H1 (cell line): ENCODE data around the gene LTO1. TPM values are rescaled to one million over a fixed set of nuclear protein-coding genes. Genes with fewer than 3 reads are reported as not detected.

Experiments used
- CBX5 ChIP-seq: fragments of 300-800, 300-1000 bp; sonication (generic); IDR thresholded peaks from 2 replicates; pipeline ENCODE4 v1.7.1; 2016; ENCODE audit warnings: antibody characterized with exemption, low read length, low read depth
- CBX8 ChIP-seq: fragments of 300-800, 300-1000 bp; sonication (generic); IDR thresholded peaks from 2 replicates; pipeline ENCODE4 v1.7.1; 2016; ENCODE audit warnings: low read depth, low read length, borderline replicate concordance
- GABPA ChIP-seq: IDR thresholded peaks from 2 replicates; pipeline ENCODE4 v1.6.1; 2011; ENCODE audit warnings: mild to moderate bottlenecking, low read length, moderate library complexity, borderline replicate concordance; ENCODE audit not compliant: insufficient read depth
- GTF2F1 ChIP-seq: IDR thresholded peaks from 2 replicates; pipeline ENCODE4 v1.6.1; 2012; ENCODE audit warnings: low read depth, low read length, improper control_type of control experiment, borderline replicate concordance
- POU5F1 ChIP-seq: IDR thresholded peaks from 2 replicates; pipeline ENCODE4 v1.6.1; 2011; ENCODE audit warnings: low read depth, mild to moderate bottlenecking, low read length, moderate library complexity
- SP2 ChIP-seq: IDR thresholded peaks from 2 replicates; pipeline ENCODE4 v1.6.1; 2012; ENCODE audit warnings: mild to moderate bottlenecking, low read length, inconsistent platforms
- TEAD4 ChIP-seq: IDR thresholded peaks from 2 replicates; pipeline ENCODE4 v1.6.1; 2012; ENCODE audit warnings: low read depth, low read length, inconsistent platforms, mixed read lengths
- polyA plus RNA-seq, 7 experiments: library from polyadenylated mRNA; depleted of rRNA in 3 of 7; stranded (reverse) in 5 of 7; unstranded in 2 of 7; fragments of >200 nt in 5 of 7; fragments of 200-250 nt in 2 of 7; gene quantifications; 1 replicate in 5 of 7; 2 replicates in 1 of 7; 4 replicates in 1 of 7; pipeline versions ENCODE4 v1.2.1 to v1.2.3, GENCODE V29; 2011 to 2013; ENCODE audit warnings: missing spikeins in 2 of 7, mixed read lengths in 2 of 7
- total RNA-seq: library from RNA; stranded (reverse); fragmentation: NEBNext Ultra II Directional; extraction: Animal tissue kit (Norgen Biotek cat#: 25700); gene quantifications from 2 replicates; pipeline ENCODE4 v1.2.1, GENCODE V29; 2021
- TF ChIP-seq, protein P1 (sequence below): IDR thresholded peaks from 2 replicates; pipeline ENCODE4 v1.6.1; 2012; ENCODE audit warnings: inconsistent platforms
- TF ChIP-seq, protein P2 (sequence below): IDR thresholded peaks from 2 replicates; pipeline ENCODE4 v1.6.1; 2012; ENCODE audit warnings: low read length, inconsistent platforms

LTO1 gene
- total and polyA plus RNA-seq, 2 of the 8 experiments (the other 6 are each of a cell fraction or from before 2014, with no cell fraction given): 15.4 to 21.3 TPM

DNA sequence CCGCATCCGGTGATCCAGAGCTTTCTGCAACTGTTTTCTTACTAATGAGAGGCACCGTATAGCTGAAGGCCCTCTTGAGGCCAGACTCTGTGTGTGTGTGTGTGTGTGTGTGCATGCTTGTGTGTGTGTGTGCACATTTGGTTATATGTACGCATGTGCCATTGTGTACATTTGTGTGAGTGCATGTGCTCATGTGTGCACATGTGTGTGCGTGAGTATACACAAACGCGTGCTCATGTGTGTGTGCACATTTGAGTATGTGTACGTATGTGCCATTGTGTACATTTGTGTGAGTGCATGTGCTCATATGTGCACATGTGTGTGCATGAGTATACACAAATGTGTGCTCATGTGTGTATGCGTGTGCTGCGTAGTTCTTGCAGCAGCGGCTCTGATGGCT, 40.9 kb upstream of the LTO1 start (continued):
- TF ChIP-seq, protein P1, sequence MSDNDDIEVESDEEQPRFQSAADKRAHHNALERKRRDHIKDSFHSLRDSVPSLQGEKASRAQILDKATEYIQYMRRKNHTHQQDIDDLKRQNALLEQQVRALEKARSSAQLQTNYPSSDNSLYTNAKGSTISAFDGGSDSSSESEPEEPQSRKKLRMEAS: no peak
- no peak for TF ChIP-seq CBX5
- TF ChIP-seq CBX8: no peak
- TF ChIP-seq, protein P2, sequence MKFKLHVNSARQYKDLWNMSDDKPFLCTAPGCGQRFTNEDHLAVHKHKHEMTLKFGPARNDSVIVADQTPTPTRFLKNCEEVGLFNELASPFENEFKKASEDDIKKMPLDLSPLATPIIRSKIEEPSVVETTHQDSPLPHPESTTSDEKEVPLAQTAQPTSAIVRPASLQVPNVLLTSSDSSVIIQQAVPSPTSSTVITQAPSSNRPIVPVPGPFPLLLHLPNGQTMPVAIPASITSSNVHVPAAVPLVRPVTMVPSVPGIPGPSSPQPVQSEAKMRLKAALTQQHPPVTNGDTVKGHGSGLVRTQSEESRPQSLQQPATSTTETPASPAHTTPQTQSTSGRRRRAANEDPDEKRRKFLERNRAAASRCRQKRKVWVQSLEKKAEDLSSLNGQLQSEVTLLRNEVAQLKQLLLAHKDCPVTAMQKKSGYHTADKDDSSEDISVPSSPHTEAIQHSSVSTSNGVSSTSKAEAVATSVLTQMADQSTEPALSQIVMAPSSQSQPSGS: no peak
- TF ChIP-seq TEAD4: no peak
- no peak for TF ChIP-seq GABPA
- TF ChIP-seq POU5F1: no peak
- no peak for TF ChIP-seq GTF2F1
- TF ChIP-seq SP2: no peak
